Gastroesophageal sphincter (tissue), 4 donors: ENCODE measurements around the gene DECR2. TPM values are rescaled to one million over a fixed set of nuclear protein-coding genes. Genes with fewer than 3 reads are reported as not detected.

Experiments
- ATAC-seq: fragments of 150-250 bp; one replicate; pipeline ENCODE4 v1.9.1; 2016; ENCODE audit warnings: mild to moderate bottlenecking, moderate library complexity
- H3K27ac ChIP-seq, 4 donors: fragments of 200-600 bp; sonication (generic) in 3 of 4; 1 replicate in 3 of 4; 2 replicates in 1 of 4; pipeline ENCODE4 v1.5.1; 2016 to 2019
- H3K27me3 ChIP-seq: fragments of 200-600 bp; sonication (generic); one replicate; pipeline ENCODE4 v1.5.1; 2019
- H3K36me3 ChIP-seq, 2 donors: fragments of 200-600 bp; sonication (generic); one replicate each; pipeline ENCODE4 v1.5.1; 2019; ENCODE audit warnings: control low read depth in 1 of 2
- H3K4me1 ChIP-seq, 3 donors: fragments of 200-600 bp; sonication (generic); 1 replicate in 2 of 3; 2 replicates in 1 of 3; pipeline ENCODE4 v1.5.1; 2016 to 2019; ENCODE audit warnings: control low read depth in 2 of 3
- H3K4me3 ChIP-seq, 2 donors: fragments of 200-600 bp; sonication (generic); one replicate each; pipeline ENCODE4 v1.5.1; 2019; ENCODE audit warnings: mild to moderate bottlenecking in 1 of 2, moderate library complexity in 1 of 2
- H3K9me3 ChIP-seq, 3 donors: fragments of 200-600 bp; sonication (generic); one replicate each; pipeline ENCODE4 v1.5.1; 2017 to 2019; ENCODE audit warnings: control low read depth in 2 of 3
- EP300 ChIP-seq: sonication (generic); formaldehyde crosslinking; IDR thresholded peaks from one replicate; pipeline ENCODE4 v1.6.1; 2017; ENCODE audit warnings: antibody characterized with exemption, mild to moderate bottlenecking
- POLR2A ChIP-seq, 2 donors: fragments of 450-650 bp; IDR thresholded peaks; one replicate each; pipeline ENCODE4 v1.6.1; 2017; ENCODE audit warnings: antibody characterized with exemption in 2 of 2, mild to moderate bottlenecking in 2 of 2, moderate library complexity in 1 of 2
- POLR2AphosphoS5 ChIP-seq: sonication (generic); formaldehyde crosslinking; IDR thresholded peaks from one replicate; pipeline ENCODE4 v1.6.1; 2017; ENCODE audit warnings: antibody characterized with exemption
- WGBS, 2 donors: methylation state at CpG; one replicate each; pipeline ENCODE4 v1.1.5; 2018; ENCODE audit warnings: low coverage in 1 of 2; 5-methylcytosine and 5-hydroxymethylcytosine counted together
- total RNA-seq, 4 donors: library from RNA; depleted of rRNA; stranded (reverse); fragments of >200 nt; gene quantifications; one replicate each; pipeline ENCODE4 v1.1.0, GENCODE V29; 2016
- TF ChIP-seq, protein P1 (sequence below), 4 experiments: fragments of 200-600 bp in 2 of 4; fragments of 450-650 bp in 2 of 4; sonication (generic) in 1 of 4; IDR thresholded peaks; one replicate each; pipeline ENCODE4 v1.5.1; 2017 to 2019; ENCODE audit warnings: antibody characterized with exemption in 4 of 4, mild to moderate bottlenecking in 2 of 4, moderate library complexity in 2 of 4

DECR2 gene
- total RNA-seq, 4 donors from 2014 or later = 11.7 to 25.4 (median 19.9) TPM

DNA sequence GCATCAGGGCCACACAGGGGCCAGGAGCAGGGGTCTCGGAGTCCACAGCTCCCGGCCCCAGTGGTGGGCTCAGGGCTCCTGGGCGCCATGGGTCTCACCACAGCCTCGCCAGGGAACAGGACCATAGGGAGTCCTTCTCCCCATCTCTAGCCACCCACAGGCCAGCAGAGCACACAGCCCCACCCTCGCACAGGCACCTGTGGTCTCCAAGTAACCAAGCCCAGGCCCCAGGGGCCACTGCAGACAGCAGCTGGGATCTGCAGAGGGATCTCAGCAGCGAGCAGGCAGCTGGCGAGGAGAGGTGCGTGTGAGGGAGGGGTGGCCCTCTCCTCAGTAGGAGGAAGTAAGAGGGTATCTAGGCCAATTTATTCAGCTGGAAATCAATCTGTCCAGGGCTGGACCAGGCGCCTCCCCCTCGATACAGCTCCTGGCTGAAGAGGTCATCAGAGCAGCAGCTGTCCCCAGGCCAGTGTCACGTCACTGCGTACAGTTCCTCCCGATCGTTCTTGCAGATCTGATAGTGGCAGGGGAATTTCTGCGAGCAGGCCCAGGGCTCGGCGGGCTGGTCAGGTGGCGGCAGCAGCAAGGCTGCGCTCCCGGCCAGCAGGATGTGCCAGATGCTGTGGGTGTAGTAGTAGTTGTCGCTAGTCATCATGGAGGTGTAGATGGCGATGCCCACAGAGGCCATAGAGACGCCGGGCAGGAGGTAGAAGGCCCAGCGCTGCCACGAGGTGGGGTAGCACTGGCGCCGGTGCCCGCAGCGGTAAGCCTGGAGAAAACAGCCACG is 30.0 kb upstream of the DECR2 start:
- Histone ChIP-seq H3K9me3 (no peaks in the 10 kb centered on the region), H3K27ac (peak overlapping the region in 2 of 4 donors; percentile 76 to 80), H3K27me3 (no peaks in the 10 kb centered on the region), H3K4me1 (peaks cover 0 to 26% (median 17%) of the 10 kb centered on the region in 3 donors), H3K36me3 (peaks cover 0 to 82% of the 10 kb centered on the region in 2 donors), H3K4me3 (no peak overlapping the region)
- ATAC-seq = no peak
- TF ChIP-seq POLR2A (IDR thresholded peaks at IDR 0.05) (no peak), POLR2AphosphoS5 (no peak), EP300 (no peak)
- TF ChIP-seq, protein P1, sequence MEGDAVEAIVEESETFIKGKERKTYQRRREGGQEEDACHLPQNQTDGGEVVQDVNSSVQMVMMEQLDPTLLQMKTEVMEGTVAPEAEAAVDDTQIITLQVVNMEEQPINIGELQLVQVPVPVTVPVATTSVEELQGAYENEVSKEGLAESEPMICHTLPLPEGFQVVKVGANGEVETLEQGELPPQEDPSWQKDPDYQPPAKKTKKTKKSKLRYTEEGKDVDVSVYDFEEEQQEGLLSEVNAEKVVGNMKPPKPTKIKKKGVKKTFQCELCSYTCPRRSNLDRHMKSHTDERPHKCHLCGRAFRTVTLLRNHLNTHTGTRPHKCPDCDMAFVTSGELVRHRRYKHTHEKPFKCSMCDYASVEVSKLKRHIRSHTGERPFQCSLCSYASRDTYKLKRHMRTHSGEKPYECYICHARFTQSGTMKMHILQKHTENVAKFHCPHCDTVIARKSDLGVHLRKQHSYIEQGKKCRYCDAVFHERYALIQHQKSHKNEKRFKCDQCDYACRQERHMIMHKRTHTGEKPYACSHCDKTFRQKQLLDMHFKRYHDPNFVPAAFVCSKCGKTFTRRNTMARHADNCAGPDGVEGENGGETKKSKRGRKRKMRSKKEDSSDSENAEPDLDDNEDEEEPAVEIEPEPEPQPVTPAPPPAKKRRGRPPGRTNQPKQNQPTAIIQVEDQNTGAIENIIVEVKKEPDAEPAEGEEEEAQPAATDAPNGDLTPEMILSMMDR (IDR thresholded peaks at IDR 0.05) = no peak
- 95% methylated on average over 6 of the region's 31 CpGs; no CpG with 5 or more reads in 1 of the 2 donors for WGBS, 2 donors

DNA sequence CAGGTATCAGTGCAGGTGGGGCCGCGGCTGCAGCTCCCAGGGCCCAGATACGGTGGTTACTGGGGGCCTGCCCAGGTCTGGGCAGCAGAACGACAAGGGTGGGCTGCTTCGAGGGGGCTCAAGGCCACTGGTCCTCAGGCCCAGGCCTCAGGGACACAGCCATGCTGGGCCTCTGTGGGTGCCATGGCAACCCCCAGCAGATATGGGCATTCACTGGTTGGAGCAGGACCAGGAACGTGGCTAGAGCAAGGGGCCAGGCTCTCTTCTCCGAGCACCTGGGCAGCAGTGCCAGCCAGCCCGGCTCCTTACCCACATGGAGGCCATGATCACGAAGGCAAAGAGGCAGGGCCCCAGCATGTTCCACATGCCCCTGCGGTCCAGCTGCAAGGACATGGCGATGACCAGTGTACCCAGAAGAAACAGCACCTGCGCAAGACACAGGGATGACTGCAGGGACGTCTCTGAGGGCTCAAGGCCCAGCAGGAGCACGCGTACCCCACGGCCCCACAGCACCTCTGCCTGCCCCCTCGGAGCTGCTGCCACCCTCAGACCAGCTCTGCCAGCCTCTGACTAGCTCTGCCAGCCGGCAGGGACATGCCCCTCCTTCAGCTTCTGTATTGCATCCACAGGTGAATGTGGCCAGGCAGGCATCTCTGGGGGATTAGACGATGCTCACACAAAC is 29.2 kb upstream of the DECR2 start:
- TF ChIP-seq, protein P1 (IDR thresholded peaks at IDR 0.05) = no peak
- TF ChIP-seq POLR2AphosphoS5 = no peak
- WGBS, 2 donors = 74 to 78% methylated on average over 3 to 8 of the region's 19 CpGs
- H3K4me3 ChIP-seq = no peak overlapping the region
- H3K27ac ChIP-seq = no peak overlapping the region
- peaks cover 0 to 26% (median 17%) of the 10 kb centered on the region in 3 donors for H3K4me1 ChIP-seq
- no peak for ATAC-seq
- no peaks in the 10 kb centered on the region for H3K9me3 ChIP-seq
- H3K27me3 ChIP-seq = no peaks in the 10 kb centered on the region
- H3K36me3 ChIP-seq = peaks cover 0 to 82% of the 10 kb centered on the region in 2 donors

DNA sequence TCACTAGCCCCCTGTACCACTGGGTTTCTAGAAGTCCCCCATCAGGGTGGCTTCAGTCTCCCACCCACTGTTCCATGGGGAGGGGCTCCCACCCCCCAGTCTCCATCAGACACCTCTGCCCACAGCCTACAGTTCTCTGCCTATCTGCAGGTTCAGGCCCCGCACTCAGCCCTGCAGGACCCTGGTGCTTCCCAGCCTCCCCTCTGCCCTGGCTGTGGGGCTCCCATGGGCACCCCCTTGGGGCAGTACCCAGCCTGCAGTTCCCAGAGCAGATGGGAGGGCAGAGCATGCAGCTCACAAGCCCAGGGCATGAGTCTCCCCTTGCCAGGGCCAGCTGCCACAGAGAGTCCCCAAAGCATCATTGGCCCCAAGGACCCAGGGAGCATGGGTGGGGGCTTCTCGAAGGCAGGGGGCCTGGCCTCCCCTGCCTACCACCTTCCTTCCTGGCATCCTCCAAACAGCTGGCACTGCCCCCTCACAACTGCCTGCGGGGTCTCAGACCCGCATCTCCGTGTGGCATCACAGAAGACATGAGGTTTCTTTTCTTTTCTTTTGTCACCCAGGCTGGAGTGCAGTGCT is 28.6 kb upstream of the DECR2 start:
- Histone ChIP-seq H3K4me3 (no peak overlapping the region), H3K27me3 (no peaks in the 10 kb centered on the region), H3K9me3 (no peaks in the 10 kb centered on the region), H3K36me3 (peaks cover 0 to 78% of the 10 kb centered on the region in 2 donors), H3K27ac (no peak overlapping the region), H3K4me1 (peaks cover 0 to 26% (median 17%) of the 10 kb centered on the region in 3 donors)
- WGBS, 2 donors = 100% methylated on average over 1 of the region's 5 CpGs; no CpG with 5 or more reads in 1 of the 2 donors
- TF ChIP-seq EP300 (no peak), POLR2A (IDR thresholded peaks at IDR 0.05) (no peak), POLR2AphosphoS5 (no peak)
- TF ChIP-seq, protein P1 (IDR thresholded peaks at IDR 0.05) = no peak
- ATAC-seq = no peak

DNA sequence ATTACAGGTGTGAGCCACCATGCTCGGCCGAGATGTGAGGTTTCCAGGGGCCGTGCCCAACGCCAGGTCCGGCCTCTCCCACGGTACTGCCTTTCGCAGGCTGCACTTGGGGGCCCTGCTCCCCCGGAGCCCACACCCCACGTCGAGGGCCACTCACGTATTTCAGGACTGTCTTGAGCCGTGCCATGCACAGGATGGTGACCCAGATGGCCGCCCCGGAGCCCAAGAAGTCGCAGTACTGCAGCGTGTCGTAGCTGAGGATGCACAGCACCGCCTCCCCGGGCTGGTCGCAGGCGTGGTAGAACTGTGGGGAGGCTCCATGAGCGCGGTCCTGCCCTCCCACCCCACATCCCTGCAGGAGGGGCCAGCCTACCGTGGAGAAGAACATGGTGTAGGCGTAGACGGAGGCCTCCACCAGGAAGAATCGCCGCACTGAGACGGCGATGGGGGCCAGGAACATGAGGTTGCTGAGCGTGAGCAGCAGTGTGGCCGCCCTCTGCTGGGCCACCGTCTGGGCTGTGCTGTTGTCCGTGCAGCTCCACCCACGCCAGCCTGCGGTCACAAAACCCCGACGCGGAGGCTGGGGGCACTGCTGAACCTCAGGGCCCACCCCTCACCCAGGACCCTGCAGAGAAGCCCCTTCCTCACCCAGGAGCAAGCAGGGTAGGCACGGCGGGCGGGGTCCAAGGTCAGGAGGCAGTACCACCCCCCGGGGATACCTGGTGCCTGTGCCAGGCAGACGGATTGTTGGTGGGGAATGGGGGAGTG is 27.7 kb upstream of the DECR2 start:
- 84 to 85% methylated on average over 6 to 8 of the region's 44 CpGs for WGBS, 2 donors
- Histone ChIP-seq H3K27ac (no peak overlapping the region), H3K27me3 (no peaks in the 10 kb centered on the region), H3K9me3 (no peaks in the 10 kb centered on the region), H3K4me1 (peaks cover 0 to 27% (median 17%) of the 10 kb centered on the region in 3 donors), H3K36me3 (peaks cover 0 to 69% of the 10 kb centered on the region in 2 donors), H3K4me3 (no peak overlapping the region)
- no peak for ATAC-seq
- TF ChIP-seq, protein P1 (IDR thresholded peaks at IDR 0.05) = no peak
- TF ChIP-seq POLR2A (IDR thresholded peaks at IDR 0.05) (no peak), EP300 (no peak)
